GM12801 (cell line): ENCODE results near the gene FHIT.

Experiments
- TF ChIP-seq, protein P1 (sequence below): IDR thresholded peaks from one replicate; pipeline ENCODE4 v1.5.1; 2011; ENCODE audit warnings: control low read depth; ENCODE audit not compliant: insufficient read length; ENCODE audit errors: extremely low read depth

Gene FHIT

GRCh38 chr3:61090389-61091169 lies 160.7 kb downstream of the FHIT start:
- TF ChIP-seq, protein P1, sequence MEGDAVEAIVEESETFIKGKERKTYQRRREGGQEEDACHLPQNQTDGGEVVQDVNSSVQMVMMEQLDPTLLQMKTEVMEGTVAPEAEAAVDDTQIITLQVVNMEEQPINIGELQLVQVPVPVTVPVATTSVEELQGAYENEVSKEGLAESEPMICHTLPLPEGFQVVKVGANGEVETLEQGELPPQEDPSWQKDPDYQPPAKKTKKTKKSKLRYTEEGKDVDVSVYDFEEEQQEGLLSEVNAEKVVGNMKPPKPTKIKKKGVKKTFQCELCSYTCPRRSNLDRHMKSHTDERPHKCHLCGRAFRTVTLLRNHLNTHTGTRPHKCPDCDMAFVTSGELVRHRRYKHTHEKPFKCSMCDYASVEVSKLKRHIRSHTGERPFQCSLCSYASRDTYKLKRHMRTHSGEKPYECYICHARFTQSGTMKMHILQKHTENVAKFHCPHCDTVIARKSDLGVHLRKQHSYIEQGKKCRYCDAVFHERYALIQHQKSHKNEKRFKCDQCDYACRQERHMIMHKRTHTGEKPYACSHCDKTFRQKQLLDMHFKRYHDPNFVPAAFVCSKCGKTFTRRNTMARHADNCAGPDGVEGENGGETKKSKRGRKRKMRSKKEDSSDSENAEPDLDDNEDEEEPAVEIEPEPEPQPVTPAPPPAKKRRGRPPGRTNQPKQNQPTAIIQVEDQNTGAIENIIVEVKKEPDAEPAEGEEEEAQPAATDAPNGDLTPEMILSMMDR = no peak

GRCh38 chr3:61087465-61087864 lies 163.8 kb downstream of the FHIT start:
- TF ChIP-seq, protein P1 = no peak

GRCh38 chr3:61081554-61081953 lies 169.7 kb downstream of the FHIT start:
- TF ChIP-seq, protein P1 = no peak

GRCh38 chr3:61080737-61081445 lies 170.4 kb downstream of the FHIT start:
- TF ChIP-seq, protein P1 = no peak

GRCh38 chr3:61078048-61078752 lies 173.1 kb downstream of the FHIT start:
- TF ChIP-seq, protein P1 = no peak

- TF ChIP-seq, protein P1 = no peak
Observed at GRCh38 chr3:61077551-61077950, 173.7 kb downstream of the FHIT start.

GRCh38 chr3:61074783-61075182 lies 176.5 kb downstream of the FHIT start:
- TF ChIP-seq, protein P1 = no peak
